Left renal cortex interstitium (tissue), 4 donors: ENCODE data around the gene PCDH8. TPM values are rescaled to one million over a fixed set of nuclear protein-coding genes. Genes with fewer than 3 reads are reported as not detected.
A peak's percentile ranks its signal among the peaks of the same experiment; 100 is the strongest.

Experiments used
- DNase-seq, 4 donors: peaks; one replicate each; pipeline ENCODE4 v3.0.0-alpha.2; 2013; ENCODE audit warnings: low read depth in 4 of 4, low spot score in 2 of 4, missing footprints in 1 of 4
- polyA plus RNA-seq, 4 donors: library from polyadenylated mRNA; unstranded; fragments of 120-200 nt; gene quantifications; one replicate each; pipeline ENCODE4 v1.2.1, GENCODE V29; 2013; ENCODE audit not compliant: insufficient read length in 4 of 4

PCDH8 gene
- polyA plus RNA-seq, 4 donors: 0.09 to 0.18 TPM; not detected in 2

DNA sequence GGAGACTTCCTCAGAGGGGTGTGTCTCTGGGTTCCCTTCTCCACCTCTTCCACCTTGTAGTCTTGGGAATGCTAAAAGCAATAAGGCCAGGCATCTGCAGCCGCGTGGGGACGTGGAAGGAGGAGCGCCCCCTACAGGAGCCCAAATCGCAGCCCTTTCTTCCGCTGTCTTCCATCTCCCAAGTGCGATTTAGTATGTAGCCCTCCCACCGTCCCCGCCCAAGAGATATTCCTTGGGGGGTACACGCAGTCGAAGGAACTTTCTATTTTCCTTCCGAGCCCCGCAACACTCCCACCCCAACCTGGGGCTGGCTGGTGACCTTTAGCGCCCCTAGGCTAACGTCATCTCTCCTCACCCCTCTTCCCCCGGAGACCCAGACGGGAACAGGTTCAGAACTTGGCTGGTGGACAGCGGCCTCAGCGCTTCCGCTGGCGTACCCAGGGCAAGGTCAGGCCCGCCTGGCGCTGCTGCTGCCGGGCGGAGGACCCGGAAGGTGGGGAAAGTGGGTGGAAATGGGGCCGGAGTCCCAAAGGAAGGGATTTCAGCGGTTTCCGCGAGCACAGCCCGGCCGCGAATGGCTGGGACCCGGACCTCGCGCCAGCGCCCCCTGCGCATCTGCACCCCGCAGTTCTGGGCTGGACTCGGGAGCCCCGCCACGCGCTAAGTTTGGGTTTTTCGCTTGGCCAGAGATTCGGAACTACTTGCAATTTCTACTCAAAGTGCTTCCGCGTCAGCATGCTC is 2.1 kb upstream of the PCDH8 start:
- DNase-seq: peak in 3 of 4 donors; percentile 52 to 73 (median 61)

- DNase-seq: no peak
Measured at GRCh38 chr13:52850072-52850395, 1.6 kb upstream of the PCDH8 start.

GRCh38 chr13:52849291-52850071 is 1.0 kb upstream of the PCDH8 start:
- no peak for DNase-seq

- DNase-seq: no peak
Measured at GRCh38 chr13:52847682-52848432, 583 bp downstream of the PCDH8 start.

DNA sequence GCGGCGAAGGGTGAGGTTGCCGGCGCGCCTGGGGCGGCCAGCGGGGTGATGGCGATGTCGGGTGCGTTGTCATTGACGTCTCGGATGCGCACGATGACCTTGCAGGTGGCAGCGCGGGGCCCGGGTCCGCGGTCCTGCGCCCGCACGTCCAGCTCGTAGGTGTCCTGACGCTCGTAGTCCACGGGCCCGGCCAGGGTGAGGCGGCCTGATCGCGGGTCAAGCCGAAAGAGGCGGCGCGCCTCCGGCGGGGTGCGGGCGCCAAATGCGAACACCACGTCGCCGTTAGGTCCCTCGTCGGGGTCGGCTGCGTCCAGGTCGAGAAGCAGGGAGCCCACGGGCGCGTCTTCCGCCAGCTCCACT is 1.1 kb downstream of the PCDH8 start:
- DNase-seq: no peak

DNA sequence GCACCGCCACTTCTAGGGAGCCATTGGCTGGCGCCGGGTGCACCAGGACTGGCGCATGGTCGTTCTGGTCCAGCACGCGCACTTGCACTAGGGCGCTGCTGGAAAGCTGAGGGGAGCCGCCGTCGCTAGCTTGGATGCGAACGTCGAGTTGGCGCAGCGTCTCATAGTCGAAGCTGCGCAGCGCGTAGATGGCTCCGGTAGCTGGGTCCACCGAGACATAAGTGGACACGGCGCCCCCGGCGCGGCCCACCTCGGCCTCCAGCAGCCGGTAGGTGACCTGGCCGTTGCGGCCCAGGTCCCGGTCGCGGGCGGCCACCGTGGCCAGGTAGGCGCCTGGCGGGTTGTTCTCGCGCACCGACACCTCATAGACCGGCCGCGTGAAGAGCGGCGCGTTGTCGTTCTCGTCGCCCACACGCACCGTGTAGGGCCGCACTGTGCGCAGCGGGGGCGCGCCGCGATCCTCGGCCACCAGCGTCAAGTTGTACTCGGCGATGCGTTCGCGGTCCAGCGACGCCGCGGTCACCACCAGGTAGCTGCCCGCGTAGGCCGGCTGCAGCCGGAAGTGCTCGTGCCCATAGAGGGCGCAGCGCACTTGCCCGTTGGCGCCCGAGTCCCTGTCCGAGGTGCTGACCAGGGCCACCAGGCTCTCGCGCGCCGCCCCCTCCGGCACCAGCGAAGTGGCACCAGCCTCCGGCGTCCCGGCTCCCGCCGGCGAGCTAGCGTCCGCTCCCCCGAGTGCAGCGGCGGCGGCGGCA is 1.7 kb downstream of the PCDH8 start:
- DNase-seq: peak in 3 of 4 donors; percentile 52 to 74 (median 66)

DNA sequence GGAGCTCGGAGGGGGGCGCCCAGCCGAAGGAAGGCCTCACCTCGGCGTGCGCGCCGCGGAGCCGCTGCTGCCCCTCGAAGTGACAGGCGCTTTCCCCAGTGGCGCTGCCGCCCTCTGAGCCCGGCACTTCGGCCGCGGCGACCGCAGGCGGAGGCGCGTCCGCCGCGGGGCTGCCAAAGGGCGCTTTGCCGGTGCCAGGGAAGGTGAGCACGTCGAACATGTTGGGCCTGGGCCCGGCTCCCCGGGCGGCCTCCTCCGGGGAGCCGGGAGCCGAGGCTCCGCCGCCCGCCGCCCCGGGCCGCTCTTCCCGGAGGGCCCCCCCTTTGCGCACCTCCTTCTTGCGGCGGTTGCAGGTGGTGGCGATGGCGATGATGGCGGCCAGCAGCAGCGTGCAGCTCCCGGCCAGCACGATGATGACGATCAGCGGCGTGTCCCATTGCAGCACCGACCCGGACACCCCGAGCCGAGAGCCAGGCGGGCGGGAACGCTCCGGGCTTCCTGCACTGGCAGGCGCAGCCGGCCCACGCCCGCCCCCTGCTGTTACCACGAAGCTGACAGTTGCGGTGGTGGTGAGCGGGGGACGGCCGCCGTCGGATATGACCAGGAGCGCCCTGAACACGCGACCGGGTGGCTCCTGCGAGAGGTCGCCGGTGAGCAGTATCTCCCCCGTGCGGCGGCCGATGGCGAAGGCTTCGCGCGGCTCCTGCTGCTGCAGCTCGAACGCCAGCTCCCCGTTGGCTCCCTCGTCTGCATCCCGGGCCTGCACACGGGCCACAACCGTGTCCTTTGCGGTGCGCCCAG is 2.5 kb downstream of the PCDH8 start:
- DNase-seq: no peak

- DNase-seq: no peak
Measured at GRCh38 chr13:52845334-52845761, 3.1 kb downstream of the PCDH8 start.

- no peak for DNase-seq
Measured at GRCh38 chr13:52844836-52845235, 3.6 kb downstream of the PCDH8 start.

- no peak for DNase-seq
Measured at GRCh38 chr13:52842441-52842840, 6.0 kb downstream of the PCDH8 start.

GRCh38 chr13:52840066-52840465 is 8.4 kb downstream of the PCDH8 start:
- no peak for DNase-seq

DNA sequence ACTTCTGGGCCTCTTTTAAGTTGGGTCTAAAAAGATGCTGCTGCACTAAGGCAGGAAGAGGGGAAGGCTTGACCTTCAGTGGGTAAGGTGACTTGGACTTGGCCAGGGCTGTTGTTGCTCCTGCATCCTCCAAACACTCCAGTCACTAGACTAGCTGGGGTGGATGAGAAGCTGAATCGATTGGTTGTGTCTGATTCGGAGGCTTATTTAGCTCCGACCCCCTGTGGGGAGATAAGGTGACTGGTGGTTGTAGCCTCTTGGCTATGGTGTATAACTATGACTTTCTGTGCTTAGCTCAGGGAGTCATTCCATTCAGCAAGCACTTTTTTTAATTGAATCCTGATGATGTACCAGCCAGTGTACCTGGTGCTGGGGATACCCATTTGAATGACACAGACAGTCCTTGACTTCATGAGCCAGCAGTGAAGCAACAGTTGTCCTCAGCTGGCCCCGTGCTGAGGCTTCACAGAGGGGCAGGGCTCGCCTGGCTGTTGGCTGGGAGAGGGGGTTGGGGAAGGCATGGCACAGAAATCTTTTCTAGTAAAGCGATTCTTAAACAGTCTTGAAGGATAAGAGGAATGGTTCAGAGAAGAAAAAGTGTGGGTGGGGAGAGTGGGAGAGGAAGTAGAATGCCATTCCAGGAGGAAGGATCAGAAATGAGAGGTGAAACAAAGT is 9.9 kb downstream of the PCDH8 start:
- no peak for DNase-seq

DNA sequence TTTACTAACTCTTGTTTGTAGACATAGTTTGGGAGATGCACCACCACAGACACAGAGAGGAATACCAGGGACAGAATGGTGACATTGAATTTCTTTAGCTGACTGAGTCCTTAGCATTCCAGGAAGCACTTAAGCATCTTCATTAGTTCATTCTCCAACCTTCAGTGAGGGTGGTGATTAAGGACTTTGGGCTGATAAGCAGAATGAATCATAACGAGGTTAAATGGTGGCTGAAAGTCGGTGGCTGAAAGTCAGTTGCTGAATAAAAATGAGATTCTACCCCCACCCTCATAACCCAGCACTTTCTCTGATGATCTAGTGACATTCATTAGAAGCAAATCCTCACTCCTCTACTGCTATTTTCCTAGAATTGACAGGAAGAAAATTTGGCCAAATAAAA is 10.6 kb downstream of the PCDH8 start:
- no peak for DNase-seq

- DNase-seq: no peak
Measured at GRCh38 chr13:52835071-52835839, 13.2 kb downstream of the PCDH8 start.

DNA sequence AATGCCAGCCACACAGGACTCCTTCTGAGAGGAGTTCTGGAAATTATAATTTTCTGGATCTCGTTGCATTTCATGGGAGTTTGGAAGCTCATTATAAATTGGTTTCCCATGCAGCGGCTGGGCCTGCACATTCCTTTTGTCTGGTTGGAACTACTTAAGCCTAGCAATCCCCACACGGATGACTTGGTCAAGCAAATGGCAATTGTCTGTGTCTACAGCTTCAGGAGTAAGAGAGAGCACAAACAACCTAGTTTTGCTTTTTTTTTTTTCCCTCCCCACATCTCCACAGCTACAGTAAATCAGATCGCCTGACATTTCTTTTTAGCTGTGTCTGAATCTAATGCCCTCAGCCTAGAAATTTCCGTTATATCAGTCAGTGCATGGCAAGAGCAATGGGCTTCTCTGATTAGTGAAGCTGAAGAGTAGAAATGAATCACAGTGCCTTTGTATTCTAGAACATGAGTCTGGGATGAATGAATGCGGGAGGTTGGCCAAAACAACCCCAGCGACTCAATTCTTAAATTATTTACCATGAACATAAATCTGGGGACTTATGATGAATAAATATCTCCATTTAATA is 15.1 kb downstream of the PCDH8 start:
- DNase-seq: no peak

GRCh38 chr13:52832313-52832712 is 16.1 kb downstream of the PCDH8 start:
- no peak for DNase-seq

GRCh38 chr13:52830946-52831345 is 17.5 kb downstream of the PCDH8 start:
- DNase-seq: no peak

DNA sequence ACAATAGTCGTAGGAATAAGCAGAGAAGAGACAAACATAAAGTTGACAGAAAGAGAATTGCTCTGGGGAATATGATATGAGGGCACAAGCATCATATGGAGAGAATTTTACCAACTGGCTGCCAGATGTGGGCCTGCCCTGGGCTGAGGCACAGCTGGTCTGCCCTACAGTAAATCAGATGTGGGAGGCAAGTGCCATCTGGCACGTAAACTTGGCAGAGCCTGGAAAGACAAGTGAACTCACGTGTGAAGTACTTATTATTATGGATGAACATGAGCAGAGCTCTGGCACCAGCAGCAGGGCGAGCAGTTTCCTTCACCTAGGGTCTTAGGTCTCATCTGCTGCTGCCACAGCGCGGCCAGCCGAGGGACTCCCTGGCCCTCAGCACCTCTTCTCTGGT is 20.6 kb downstream of the PCDH8 start:
- DNase-seq: no peak
